ENCODE measurements around the gene SYAP1. TPM values are rescaled to one million over a fixed set of nuclear protein-coding genes. Genes with fewer than 3 reads are reported as not detected.

SYAP1 gene
- total and polyA plus RNA-seq, 2 of the 8 experiments (the other 6 are each of a cell fraction or from before 2014, with no cell fraction given) = 2.9 to 20.3 TPM

DNA sequence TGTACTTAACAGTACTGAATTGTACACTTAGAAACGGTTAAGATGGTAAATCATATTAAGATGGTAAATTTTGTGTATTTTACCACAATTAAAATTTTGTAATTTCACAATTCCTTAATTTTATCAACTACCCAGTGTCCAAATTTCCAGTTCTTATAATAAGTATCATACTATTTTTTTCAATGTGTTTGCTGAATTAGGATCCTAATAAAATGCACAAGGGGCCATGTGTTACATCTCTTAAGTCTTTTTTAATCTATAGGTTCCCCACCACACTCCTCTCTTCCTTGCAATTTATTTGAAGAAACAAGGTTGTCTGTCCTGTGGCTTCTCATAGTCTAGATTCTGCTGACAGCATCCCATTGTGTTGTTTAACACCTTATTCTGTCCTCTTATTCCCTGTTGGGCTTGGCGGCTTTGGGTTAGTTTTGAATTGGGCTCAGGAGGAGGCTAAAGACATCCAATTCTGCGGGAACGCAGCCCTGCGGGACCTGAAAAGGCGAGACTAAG, 533 bp upstream of the SYAP1 start (continued):
- TF ChIP-seq, protein P1, sequence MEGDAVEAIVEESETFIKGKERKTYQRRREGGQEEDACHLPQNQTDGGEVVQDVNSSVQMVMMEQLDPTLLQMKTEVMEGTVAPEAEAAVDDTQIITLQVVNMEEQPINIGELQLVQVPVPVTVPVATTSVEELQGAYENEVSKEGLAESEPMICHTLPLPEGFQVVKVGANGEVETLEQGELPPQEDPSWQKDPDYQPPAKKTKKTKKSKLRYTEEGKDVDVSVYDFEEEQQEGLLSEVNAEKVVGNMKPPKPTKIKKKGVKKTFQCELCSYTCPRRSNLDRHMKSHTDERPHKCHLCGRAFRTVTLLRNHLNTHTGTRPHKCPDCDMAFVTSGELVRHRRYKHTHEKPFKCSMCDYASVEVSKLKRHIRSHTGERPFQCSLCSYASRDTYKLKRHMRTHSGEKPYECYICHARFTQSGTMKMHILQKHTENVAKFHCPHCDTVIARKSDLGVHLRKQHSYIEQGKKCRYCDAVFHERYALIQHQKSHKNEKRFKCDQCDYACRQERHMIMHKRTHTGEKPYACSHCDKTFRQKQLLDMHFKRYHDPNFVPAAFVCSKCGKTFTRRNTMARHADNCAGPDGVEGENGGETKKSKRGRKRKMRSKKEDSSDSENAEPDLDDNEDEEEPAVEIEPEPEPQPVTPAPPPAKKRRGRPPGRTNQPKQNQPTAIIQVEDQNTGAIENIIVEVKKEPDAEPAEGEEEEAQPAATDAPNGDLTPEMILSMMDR (IDR thresholded peaks at IDR 0.05; ENCODE audit: control extremely low read depth in 1 of 3, insufficient read depth in 1 of 3, low read depth in 1 of 3, low read length in 3 of 3) = no peak
- TF ChIP-seq SP4 (IDR thresholded peaks at IDR 0.05; ENCODE audit: low read length) = no peak
- no peak for TF ChIP-seq SP2 (IDR thresholded peaks at IDR 0.05; ENCODE audit: low read length)
- TF ChIP-seq JUND (IDR thresholded peaks at IDR 0.05; ENCODE audit: low read length) = no peak
